Testis (tissue), 2 donors: Measurements from ENCODE around the gene DCAF5.

Source experiments
- POLR2A ChIP-seq: fragments of 450-650 bp; IDR thresholded peaks from one replicate; pipeline ENCODE4 v1.6.1; 2017; ENCODE audit warnings: antibody characterized with exemption, mild to moderate bottlenecking, moderate library complexity
- TF ChIP-seq, protein P1 (sequence below), 3 experiments: fragments of 450-650 bp in 2 of 3; fragments of 200-600 bp in 1 of 3; sonication (generic) in 1 of 3; IDR thresholded peaks; one replicate each; pipeline ENCODE4 v1.5.1; 2016 to 2019; ENCODE audit warnings: antibody characterized with exemption in 3 of 3, mild to moderate bottlenecking in 2 of 3, moderate library complexity in 1 of 3

DNA sequence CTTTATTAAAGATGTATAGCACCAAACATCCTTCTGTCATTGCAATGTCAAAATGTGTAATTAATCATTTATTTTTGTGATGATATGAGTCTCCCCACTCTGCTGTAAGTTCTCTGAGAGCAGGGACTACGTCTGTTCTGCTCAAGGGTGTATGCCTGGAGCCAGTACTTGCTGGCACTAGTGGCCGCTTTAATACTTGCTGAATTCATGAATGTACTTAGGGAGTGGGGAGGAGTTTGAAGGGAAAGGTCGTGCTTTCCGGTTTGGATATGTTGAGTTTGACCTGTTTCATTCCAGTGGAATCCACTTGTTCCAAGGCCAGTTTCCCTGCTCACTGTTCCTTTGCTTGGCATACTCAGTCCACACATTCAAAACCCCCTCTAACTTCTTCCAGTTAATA lies 1.9 kb upstream of the DCAF5 start:
- TF ChIP-seq POLR2A: no peak
- TF ChIP-seq, protein P1, sequence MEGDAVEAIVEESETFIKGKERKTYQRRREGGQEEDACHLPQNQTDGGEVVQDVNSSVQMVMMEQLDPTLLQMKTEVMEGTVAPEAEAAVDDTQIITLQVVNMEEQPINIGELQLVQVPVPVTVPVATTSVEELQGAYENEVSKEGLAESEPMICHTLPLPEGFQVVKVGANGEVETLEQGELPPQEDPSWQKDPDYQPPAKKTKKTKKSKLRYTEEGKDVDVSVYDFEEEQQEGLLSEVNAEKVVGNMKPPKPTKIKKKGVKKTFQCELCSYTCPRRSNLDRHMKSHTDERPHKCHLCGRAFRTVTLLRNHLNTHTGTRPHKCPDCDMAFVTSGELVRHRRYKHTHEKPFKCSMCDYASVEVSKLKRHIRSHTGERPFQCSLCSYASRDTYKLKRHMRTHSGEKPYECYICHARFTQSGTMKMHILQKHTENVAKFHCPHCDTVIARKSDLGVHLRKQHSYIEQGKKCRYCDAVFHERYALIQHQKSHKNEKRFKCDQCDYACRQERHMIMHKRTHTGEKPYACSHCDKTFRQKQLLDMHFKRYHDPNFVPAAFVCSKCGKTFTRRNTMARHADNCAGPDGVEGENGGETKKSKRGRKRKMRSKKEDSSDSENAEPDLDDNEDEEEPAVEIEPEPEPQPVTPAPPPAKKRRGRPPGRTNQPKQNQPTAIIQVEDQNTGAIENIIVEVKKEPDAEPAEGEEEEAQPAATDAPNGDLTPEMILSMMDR (IDR thresholded peaks at IDR 0.05): no peak
